Dedifferentiated amniotic fluid mesenchymal stem cell (primary cell): ENCODE measurements around the gene DRAXIN.

ENCODE experiments used
- DNase-seq: peaks from one replicate; pipeline ENCODE4 v3.0.0-alpha.2; 2016; ENCODE audit errors: extremely low spot score

The DRAXIN gene

DNA sequence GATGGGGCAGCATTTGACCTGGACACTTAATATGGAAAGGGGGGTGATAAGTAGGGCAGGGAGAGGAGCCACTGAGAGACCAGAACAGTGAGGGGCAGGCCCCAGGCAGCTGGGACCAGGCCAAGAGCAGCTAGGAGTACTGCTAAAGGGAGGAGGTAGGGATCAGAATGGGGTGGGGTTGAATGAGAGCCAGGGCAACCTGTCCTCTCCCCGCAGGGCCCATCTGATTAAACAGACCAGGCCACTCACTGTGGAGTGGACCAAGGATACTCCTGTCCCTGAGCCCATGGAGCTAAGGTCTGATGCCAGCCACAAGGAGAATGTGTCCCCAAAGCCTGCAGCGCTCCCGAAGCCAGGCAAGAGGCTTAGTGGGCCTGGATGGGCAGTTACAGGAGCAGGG is 72.6 kb downstream of the DRAXIN start:
- no peak for DNase-seq

DNA sequence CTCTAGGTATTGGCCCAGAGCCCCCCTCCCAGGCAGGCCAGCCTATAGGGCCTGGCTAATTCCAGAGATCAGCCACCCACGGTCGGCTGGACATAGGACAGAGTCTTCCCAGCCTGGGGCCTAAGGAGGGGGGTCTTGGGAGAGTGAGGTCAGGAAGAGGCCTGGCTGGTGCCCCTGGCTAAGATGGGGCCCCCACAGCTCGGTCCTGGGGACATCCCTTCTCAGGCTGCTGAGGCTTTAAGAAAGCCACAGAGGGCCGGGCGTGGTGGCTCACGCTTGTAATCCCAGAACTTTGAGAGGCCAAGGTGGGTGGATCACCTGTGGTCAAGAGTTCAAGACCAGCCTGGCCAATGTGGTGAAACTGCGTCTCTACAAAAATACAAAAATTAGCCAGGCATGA is 73.0 kb downstream of the DRAXIN start:
- DNase-seq: no peak

DNA sequence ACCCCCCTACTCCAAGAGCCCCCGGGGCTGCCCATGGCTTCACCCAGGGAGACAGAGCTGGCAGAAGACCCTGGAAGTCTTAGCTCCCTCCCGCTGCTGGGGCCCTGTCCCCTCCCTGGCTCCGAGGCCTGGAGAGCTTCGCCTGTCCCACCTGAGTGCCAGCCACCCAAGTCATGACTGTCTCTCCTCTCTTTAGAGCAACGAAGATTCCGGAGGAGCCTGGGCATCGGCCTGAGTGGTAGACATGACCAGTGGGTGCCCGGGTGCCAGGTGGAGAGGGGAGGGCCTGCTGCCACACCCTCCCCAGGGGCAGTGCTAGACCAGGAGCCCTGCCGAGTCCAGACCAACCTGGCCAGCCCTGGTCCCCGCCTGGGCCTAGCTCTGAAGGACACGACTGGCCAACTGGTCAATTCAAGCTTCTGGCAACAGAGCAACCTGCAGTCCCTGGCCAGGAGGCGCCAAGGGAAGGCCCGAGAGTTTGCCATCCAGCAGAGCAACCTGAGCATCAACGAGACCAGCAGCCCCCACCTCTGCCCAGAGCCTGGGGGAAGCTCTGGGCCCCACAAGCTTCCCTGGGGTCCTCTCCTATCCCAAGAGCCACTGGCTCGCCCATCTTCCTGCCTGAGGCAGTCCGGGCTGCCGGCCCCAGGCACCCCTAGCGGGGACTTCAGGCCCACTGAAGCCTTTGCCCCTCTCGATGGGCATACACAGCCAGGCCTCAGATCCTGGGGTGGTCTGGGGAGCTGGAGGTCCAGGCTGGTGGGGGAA is 74.3 kb downstream of the DRAXIN start:
- no peak for DNase-seq

DNA sequence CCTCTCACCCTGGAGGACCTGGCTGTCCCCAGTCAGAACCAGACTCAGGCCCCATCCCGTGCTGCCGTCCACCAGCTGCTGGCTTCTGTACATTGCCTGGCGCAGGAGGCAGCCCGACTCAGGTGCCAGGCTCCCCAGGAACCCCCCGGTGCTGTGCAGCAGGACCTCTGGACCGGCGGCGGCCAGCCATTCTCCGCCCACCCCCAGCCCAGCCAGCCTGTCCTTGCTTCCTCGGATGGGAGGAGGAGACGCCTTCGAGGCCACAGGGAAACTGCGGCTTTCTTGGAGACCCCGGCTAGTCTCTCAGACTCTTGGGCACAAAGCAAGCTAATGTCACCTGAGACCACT is 74.9 kb downstream of the DRAXIN start:
- no peak for DNase-seq

DNA sequence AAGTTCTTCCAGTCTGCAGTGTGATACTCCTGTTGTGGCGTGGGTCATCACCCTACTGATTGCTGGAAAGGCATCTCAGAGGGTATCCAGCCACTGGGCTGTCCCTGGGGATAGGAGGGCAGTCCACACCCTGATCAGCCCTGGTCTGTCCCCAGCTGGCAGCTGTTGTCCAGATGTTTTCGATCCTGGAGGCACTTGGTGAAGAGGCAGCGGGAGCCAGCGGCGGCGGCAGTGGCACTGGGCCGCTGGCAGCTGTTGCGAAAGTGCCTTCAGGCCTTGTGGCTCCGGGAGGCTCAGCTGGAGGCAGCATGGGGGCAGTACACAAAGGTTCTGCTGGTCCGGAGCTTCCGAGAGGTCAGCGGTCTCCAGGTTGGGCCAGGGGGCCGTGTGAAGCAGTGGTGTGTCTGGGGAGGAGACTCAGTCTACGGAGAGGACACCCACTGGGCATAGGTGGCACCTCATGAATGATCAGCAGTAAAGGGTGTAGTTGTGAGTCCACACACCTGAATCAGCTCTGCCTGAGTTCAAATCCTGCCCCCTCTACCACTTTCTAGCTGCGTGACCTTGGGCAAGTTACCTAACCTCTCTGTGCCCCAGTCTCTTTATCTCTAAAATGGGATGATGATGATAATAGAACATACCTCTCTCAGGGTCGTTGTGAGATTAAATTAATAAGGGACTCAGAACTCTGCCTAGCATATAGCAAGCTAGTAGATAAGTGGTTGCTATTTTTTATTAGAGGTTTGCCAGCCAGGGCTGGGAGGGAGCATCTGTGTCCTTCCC is 76.6 kb downstream of the DRAXIN start:
- peak; percentile 26 for DNase-seq

DNA sequence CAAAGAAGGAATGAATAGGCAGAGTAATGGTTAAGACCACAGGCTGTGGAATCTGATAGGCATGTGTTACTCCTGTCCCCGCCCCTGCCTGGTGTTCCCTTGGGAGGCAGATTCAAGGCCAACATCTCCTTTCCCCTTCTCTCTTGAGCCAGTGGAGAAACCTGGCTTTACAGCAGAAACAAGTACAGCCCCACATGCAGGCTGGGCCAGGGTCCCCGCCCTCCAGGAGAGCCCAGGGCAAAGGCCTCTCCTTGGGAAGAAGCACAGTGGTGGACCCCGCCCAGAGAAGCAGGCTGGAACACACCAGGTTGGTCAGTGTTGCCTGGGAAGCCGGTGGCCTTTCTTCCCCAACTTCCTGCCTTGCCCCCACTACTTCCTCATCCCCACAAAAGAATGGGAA is 77.3 kb downstream of the DRAXIN start:
- DNase-seq: no peak

DNA sequence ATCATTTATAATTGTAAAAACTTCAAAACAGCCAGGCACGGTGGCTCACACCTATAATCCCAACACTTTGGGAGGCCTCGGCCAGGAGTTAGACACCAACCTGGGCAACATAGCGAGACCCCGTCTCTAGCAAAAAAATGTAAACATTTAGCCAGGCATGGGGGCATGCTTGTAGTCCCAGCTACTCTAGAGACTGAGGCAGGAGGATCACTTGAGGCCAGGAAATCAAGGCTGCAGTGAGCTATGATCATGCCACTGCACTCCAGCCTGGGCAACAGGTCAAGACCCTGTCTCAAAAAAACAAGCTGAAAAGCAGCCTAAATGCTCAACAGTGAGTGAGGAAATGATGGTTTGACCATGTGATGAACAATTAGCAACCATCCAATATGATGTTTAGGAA is 77.8 kb downstream of the DRAXIN start:
- DNase-seq: no peak

DNA sequence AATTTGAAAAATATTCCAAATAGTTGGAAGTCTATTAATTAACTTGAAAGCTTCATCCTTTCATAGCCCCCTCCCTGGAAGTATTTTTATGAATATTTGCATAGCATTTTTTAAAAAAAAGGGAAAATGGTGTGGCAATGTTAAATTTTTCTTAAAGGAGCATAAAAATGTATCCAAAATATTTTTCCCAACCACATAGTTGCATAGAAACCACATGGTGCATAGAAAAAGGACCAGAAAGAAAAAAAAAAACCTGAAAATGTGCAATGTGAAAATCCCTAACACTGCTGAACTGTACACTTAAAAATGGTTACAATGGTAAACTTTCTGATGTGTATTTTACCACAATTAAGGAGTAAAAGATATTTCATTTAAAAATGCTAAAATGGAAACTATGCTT is 78.5 kb downstream of the DRAXIN start:
- DNase-seq: no peak

DNA sequence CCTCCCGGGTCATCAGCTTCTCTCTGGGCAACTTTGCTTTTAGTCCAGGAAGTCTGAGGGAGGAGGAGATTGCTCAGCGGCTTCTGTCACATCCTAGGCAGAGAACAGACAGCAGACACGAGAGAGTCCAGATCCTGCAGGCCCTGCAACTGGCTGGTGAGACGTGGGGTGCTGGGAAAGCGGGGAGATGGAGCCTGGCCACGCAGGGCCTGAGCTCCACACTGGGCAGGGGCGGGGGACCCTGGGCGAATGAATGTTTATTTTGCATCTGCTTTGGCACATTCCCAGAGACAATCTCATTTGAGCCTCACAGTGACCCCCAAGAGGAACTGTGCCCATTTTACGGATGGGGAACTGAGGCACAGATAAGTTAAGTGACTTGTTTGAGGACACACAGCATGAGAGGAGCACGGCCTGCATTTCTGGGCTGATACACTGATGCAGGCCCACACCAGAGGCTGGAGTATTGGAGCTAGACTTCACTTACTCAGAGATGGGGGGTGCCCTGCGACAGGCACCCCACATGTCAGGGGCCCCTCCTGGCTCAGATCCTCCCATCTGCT is 80.1 kb downstream of the DRAXIN start:
- DNase-seq: no peak

DNA sequence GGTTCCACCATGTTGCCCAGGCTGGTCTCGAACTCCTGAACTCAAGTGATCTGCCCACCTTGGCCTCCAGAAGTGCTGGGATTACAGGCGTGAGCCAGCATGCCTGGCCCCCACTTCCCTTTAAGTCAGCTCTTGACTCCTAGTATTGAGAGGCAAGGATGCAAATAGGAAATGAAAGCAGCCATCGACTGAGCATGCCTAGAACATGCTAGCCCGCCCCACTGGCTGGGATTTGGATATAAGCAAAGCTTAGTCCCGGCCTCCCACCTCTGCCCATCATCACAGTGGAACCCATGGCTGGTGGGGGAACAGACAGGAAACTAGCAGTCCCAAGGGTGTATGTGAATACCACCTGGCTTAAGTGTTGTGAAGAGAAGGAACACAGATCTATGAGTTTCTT is 80.9 kb downstream of the DRAXIN start:
- no peak for DNase-seq

DNA sequence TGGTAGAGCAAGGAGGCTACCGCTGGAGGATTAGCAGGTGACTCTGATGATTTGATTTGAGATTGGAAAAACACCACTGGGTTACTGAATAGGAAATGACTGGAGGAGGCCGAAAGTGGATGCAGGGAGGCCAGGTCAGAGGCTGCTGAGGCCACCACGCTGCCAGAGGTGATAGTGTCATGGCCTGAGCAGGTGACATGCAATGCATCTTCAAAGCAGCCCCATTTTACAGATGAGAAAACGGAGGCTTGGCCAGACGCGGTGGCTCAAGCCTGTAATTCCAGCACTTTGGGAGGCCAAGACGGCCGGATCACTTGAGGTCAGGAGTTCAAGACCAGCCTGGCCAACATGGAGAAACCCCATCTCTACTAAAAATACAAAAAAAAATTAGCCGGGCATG is 83.2 kb downstream of the DRAXIN start:
- no peak for DNase-seq
